Cardiac fibroblast (primary cell): ENCODE data around the gene EHMT1.
"Not testable (repeated sequence)": the region's sequence is repeated elsewhere in the genome, so short reads cannot be mapped to it uniquely, and the experiment has no call there.

Experiments used
- DNase-seq, 2 donors: peaks; one replicate each; pipeline versions ENCODE4 v3.0.0 to v3.0.0-alpha.2; 2010; ENCODE audit warnings: low read depth in 2 of 2
- H3K4me3 ChIP-seq, 2 donors: replicated peaks in 1 of 2; 1 replicate in 1 of 2; 2 replicates in 1 of 2; pipeline ENCODE4 v1.5.1; 2011; ENCODE audit warnings: low read depth in 2 of 2, low read length in 2 of 2, mild to moderate bottlenecking in 2 of 2, moderate library complexity in 1 of 2
- CTCF ChIP-seq: IDR thresholded peaks from one replicate; pipeline ENCODE4 v1.5.1; 2011; ENCODE audit warnings: low read depth, mild to moderate bottlenecking, low read length, inconsistent platforms

Gene EHMT1

GRCh38 chr9:137590469-137591383 lies 28.1 kb upstream of the EHMT1 start, which contains the start of gene ZMYND19:
Gene ZMYND19, minus strand, starts transcription at chr9:137590512. Its CDS starts 249 bp downstream, at chr9:137590263.
- H3K4me3 ChIP-seq: peak within 1 kb of the TSS; percentile 65 to 70
- TF ChIP-seq CTCF: no peak
- DNase-seq: peak; percentile 83 to 90

- no peak for DNase-seq
- no peak overlapping the region for H3K4me3 ChIP-seq
- TF ChIP-seq CTCF: no peak
Measured at GRCh38 chr9:137592767-137593166, 26.0 kb upstream of the EHMT1 start.

- no peak for DNase-seq
- no peak overlapping the region for H3K4me3 ChIP-seq
Measured at GRCh38 chr9:137593176-137593575, 25.6 kb upstream of the EHMT1 start.

GRCh38 chr9:137596577-137596976 lies 22.2 kb upstream of the EHMT1 start:
- not testable (repeated sequence) for DNase-seq, H3K4me3 ChIP-seq

More at GRCh38 chr9:137593176-137593575, 25.6 kb upstream of the EHMT1 start:
- TF ChIP-seq CTCF: no peak

GRCh38 chr9:137598943-137599342 lies 19.9 kb upstream of the EHMT1 start:
- no peak for TF ChIP-seq CTCF
- H3K4me3 ChIP-seq: no peak overlapping the region
- DNase-seq: no peak

GRCh38 chr9:137602661-137603060 lies 16.1 kb upstream of the EHMT1 start:
- H3K4me3 ChIP-seq: no peak overlapping the region
- TF ChIP-seq CTCF: no peak
- DNase-seq: no peak

GRCh38 chr9:137603879-137604278 lies 14.9 kb upstream of the EHMT1 start:
- DNase-seq: no peak
- no peak overlapping the region for H3K4me3 ChIP-seq
- TF ChIP-seq CTCF: no peak
